HCT116 (cell line): ENCODE measurements around the gene NCAN. TPM values are rescaled to one million over a fixed set of nuclear protein-coding genes. Genes with fewer than 3 reads are reported as not detected.

Experiments
- ATAC-seq: fragments of 200-7000 bp; cut with Tn5 transposase; 2 replicates; pipeline ENCODE4 v1.9.1; 2020; ENCODE audit warnings: mild to moderate bottlenecking, moderate library complexity
- BruUV-seq: library from RNA; stranded (reverse); fragments of 400-500 nt; replicated peaks from 2 replicates; lab custom pipeline; 2021; lab: Mats Ljungman, UMichigan
- CTCF ChIA-PET: fragments of 300-600 bp; sonication (Branson Sonifier 250); formaldehyde crosslinking; loops from one replicate; lab custom pipeline; 2021; ENCODE audit warnings: antibody characterized with exemption; lab: Charles Lee
- POLR2A ChIA-PET: fragments of 300-600, 350-600 bp; sonication (Branson Sonifier 250); formaldehyde crosslinking; loops from one replicate; lab custom pipeline; 2021; ENCODE audit warnings: antibody characterized with exemption; lab: Charles Lee
- RAD21 ChIA-PET, 2 experiments: fragments of 300-600 bp; sonication (Branson Sonifier 250); formaldehyde crosslinking; loops; one replicate each; lab custom pipeline; 2023; ENCODE audit warnings: low total read pairs in 2 of 2; ENCODE audit not compliant: uncharacterized antibody in 2 of 2, unreplicated experiment in 2 of 2, low non-redundant PET in 1 of 2; lab: Charles Lee
- DNase-seq: peaks from one replicate; pipeline ENCODE4 v3.0.0-alpha.2; 2010; ENCODE audit warnings: low read depth, low spot score
- H2AFZ ChIP-seq: fragments of 200-600 bp; shearing (Covaris generic), sonication (generic); 2 replicates; pipeline ENCODE4 v1.6.1; 2017; ENCODE audit warnings: low read depth, mixed run types, mixed read lengths, antibody characterized with exemption, low read length; ENCODE audit not compliant: poor library complexity, severe bottlenecking
- H3K27ac ChIP-seq: 2 replicates; pipeline ENCODE4 v1.5.1; 2012; ENCODE audit warnings: low read depth, low read length
- H3K27me3 ChIP-seq: fragments of 200-600 bp; sonication (generic); 2 replicates; pipeline ENCODE4 v1.6.1; 2016; ENCODE audit warnings: mixed run types, low read length, mixed read lengths; ENCODE audit not compliant: insufficient read depth
- H3K36me3 ChIP-seq, 2 experiments: fragments of 200-500 bp in 1 of 2; fragments of 200-600 bp in 1 of 2; sonication (Bioruptor generic) in 1 of 2; sonication (generic) in 1 of 2; 2 replicates each; pipeline versions ENCODE4 v1.5.1 to v1.6.1; 2014 to 2016; ENCODE audit warnings: low read length in 2 of 2, inconsistent platforms in 1 of 2, mixed read lengths in 1 of 2, mixed run types in 1 of 2; ENCODE audit not compliant: insufficient read depth in 2 of 2, control insufficient read depth in 1 of 2
- H3K4me1 ChIP-seq, 2 experiments: fragments of 200-600 bp in 1 of 2; sonication (generic) in 1 of 2; 2 replicates each; pipeline versions ENCODE4 v1.5.1 to v1.6.1; 2012 to 2017; ENCODE audit warnings: low read length in 2 of 2, inconsistent platforms in 1 of 2, mild to moderate bottlenecking in 1 of 2, mixed read lengths in 1 of 2, mixed run types in 1 of 2, moderate library complexity in 1 of 2; ENCODE audit not compliant: insufficient read depth in 2 of 2, control insufficient read depth in 1 of 2
- H3K4me2 ChIP-seq: fragments of 200-600 bp; sonication (generic); 2 replicates; pipeline ENCODE4 v1.6.1; 2017; ENCODE audit warnings: mixed run types, low read length, mixed read lengths
- H3K4me3 ChIP-seq, 2 experiments: fragments of 200-600 bp in 1 of 2; sonication (generic) in 1 of 2; replicated peaks in 1 of 2; 2 replicates each; pipeline ENCODE4 v1.5.1; 2011 to 2016; ENCODE audit warnings: low read length in 2 of 2, control low read depth in 1 of 2, low read depth in 1 of 2, mild to moderate bottlenecking in 1 of 2, mixed read lengths in 1 of 2, mixed run types in 1 of 2
- H3K79me2 ChIP-seq: fragments of 200-600 bp; sonication (generic); 2 replicates; pipeline ENCODE4 v1.6.1; 2017; ENCODE audit warnings: mild to moderate bottlenecking, mixed run types, low read length, moderate library complexity, mixed read lengths; ENCODE audit not compliant: insufficient read depth
- H3K9ac ChIP-seq: fragments of 200-600 bp; sonication (generic); 2 replicates; pipeline ENCODE4 v1.6.1; 2016; ENCODE audit warnings: low read length, mixed read lengths
- H3K9me2 ChIP-seq: fragments of 200-600 bp; sonication (generic), shearing (Covaris generic); 2 replicates; pipeline ENCODE4 v1.6.1; 2017; ENCODE audit warnings: mixed run types, mild to moderate bottlenecking, moderate library complexity; ENCODE audit not compliant: insufficient read depth
- H3K9me3 ChIP-seq, 2 experiments: fragments of 200-500 bp in 1 of 2; fragments of 200-600 bp in 1 of 2; sonication (Bioruptor generic) in 1 of 2; sonication (generic) in 1 of 2; 2 replicates each; pipeline ENCODE4 v1.6.1; 2014 to 2017; ENCODE audit warnings: low read length in 2 of 2, mixed read lengths in 2 of 2, inconsistent platforms in 1 of 2, low read depth in 1 of 2, mild to moderate bottlenecking in 1 of 2, mixed run types in 1 of 2, moderate library complexity in 1 of 2; ENCODE audit not compliant: control insufficient read depth in 1 of 2, insufficient read depth in 1 of 2
- H4K20me1 ChIP-seq: fragments of 200-600 bp; sonication (generic), shearing (Covaris generic); 2 replicates; pipeline ENCODE4 v1.6.1; 2017; ENCODE audit warnings: mixed run types, mild to moderate bottlenecking, moderate library complexity; ENCODE audit not compliant: insufficient read depth
- CBX3 ChIP-seq: IDR thresholded peaks from 2 replicates; pipeline ENCODE4 v1.6.1; 2012; ENCODE audit warnings: low read depth
- CTCF ChIP-seq, 3 experiments: fragments of 200-600 bp in 1 of 3; sonication (generic) in 1 of 3; IDR thresholded peaks in 2 of 3; conservative IDR thresholded peaks in 1 of 3; 2 replicates each; pipeline ENCODE4 v1.5.1; 2012 to 2017; ENCODE audit warnings: low read depth in 2 of 3, low read length in 2 of 3, antibody characterized with exemption in 1 of 3, borderline replicate concordance in 1 of 3, control low read depth in 1 of 3, mild to moderate bottlenecking in 1 of 3, mixed read lengths in 1 of 3, mixed run types in 1 of 3, moderate library complexity in 1 of 3; ENCODE audit not compliant: insufficient read depth in 1 of 3
- EGR1 ChIP-seq: IDR thresholded peaks from 2 replicates; pipeline ENCODE4 v1.6.1; 2012; ENCODE audit warnings: low read depth
- JUND ChIP-seq: IDR thresholded peaks from 2 replicates; pipeline ENCODE4 v1.6.1; 2012
- POLR2AphosphoS5 ChIP-seq: IDR thresholded peaks from 2 replicates; pipeline ENCODE4 v1.6.1; 2011; ENCODE audit warnings: mild to moderate bottlenecking, low read depth, low read length, moderate library complexity
- REST ChIP-seq: IDR thresholded peaks from 2 replicates; pipeline ENCODE4 v1.6.1; 2012; ENCODE audit warnings: low read depth
- SP1 ChIP-seq: IDR thresholded peaks from 2 replicates; pipeline ENCODE4 v1.6.1; 2012; ENCODE audit warnings: low read depth
- SRF ChIP-seq: IDR thresholded peaks from 2 replicates; pipeline ENCODE4 v1.6.1; 2012; ENCODE audit warnings: low read depth
- ZBTB33 ChIP-seq: IDR thresholded peaks from 2 replicates; pipeline ENCODE4 v1.6.1; 2011; ENCODE audit warnings: mild to moderate bottlenecking, low read length, moderate library complexity; ENCODE audit not compliant: insufficient replicate concordance; ENCODE audit errors: extremely low read depth
- intact Hi-C: fragments of 100-400 bp; cut with micrococcal nuclease; formaldehyde crosslinking; loops from 2 replicates; pipeline ENCODE4 v1.10.0; 2022
- total RNA-seq: library from RNA; stranded (reverse); gene quantifications from one replicate; pipeline ENCODE4 v1.2.1, GENCODE V29; 2021; ENCODE audit not compliant: unreplicated experiment

The NCAN gene
- total RNA-seq, 1 experiment from 2014 or later = 0.07 TPM

GRCh38 chr19:19262190-19263057 lies 50.7 kb downstream of the NCAN start:
- ChIA-PET CTCF (no interaction called here), POLR2A (no interaction called here), RAD21 (no interaction called here)
- no peak overlapping the region for H2AFZ ChIP-seq
- H3K27me3 ChIP-seq = no peaks in the 10 kb centered on the region
- DNase-seq (no peak), ATAC-seq (no peak)
- no peaks in the 10 kb centered on the region for H3K79me2 ChIP-seq
- H3K4me2 ChIP-seq = no peak overlapping the region
- BruUV-seq = no TSS peak
- H3K4me3 ChIP-seq = no peak overlapping the region
- H3K9me2 ChIP-seq = no peaks in the 10 kb centered on the region
- H4K20me1 ChIP-seq = no peaks in the 10 kb centered on the region
- TF ChIP-seq CBX3 = no peak
- no peak for TF ChIP-seq JUND
- TF ChIP-seq EGR1 = no peak
- TF ChIP-seq POLR2AphosphoS5 = no peak
- no peak for TF ChIP-seq SRF
- intact Hi-C loops = no loop called here
- 0 out of 4 replicates have a peak, but pooled peaks cover 0 to 6% of the 10 kb centered on the region in 2 experiments for H3K4me1 ChIP-seq
- H3K9ac ChIP-seq = no peak overlapping the region
- H3K9me3 ChIP-seq = no peaks in the 10 kb centered on the region
- H3K36me3 ChIP-seq = no peaks in the 10 kb centered on the region
- no peak overlapping the region for H3K27ac ChIP-seq

- RAD21 ChIA-PET = no interaction called here
- no peak overlapping the region for H2AFZ ChIP-seq
- no peaks in the 10 kb centered on the region for H3K27me3 ChIP-seq
- TF ChIP-seq CBX3 (no peak), ZBTB33 (no peak), CTCF (IDR thresholded peaks at IDR 0.05 in 2 of 3, conservative IDR thresholded peaks at IDR 0.05 in 1 of 3; ENCODE audit: borderline replicate concordance in 1 of 3, insufficient read depth in 1 of 3, low read depth in 2 of 3, low read length in 2 of 3) (no peak), REST (no peak), POLR2AphosphoS5 (no peak), SP1 (no peak)
Measured at GRCh38 chr19:19263886-19264487, 52.2 kb downstream of the NCAN start.

More at GRCh38 chr19:19263886-19264487, 52.2 kb downstream of the NCAN start:
- Histone ChIP-seq H3K9me2 (no peaks in the 10 kb centered on the region), H3K27ac (no peak overlapping the region), H3K4me2 (no peak overlapping the region), H3K9me3 (no peaks in the 10 kb centered on the region), H3K79me2 (no peaks in the 10 kb centered on the region), H3K36me3 (no peaks in the 10 kb centered on the region), H3K9ac (no peak overlapping the region), H3K4me1 (0 out of 4 replicates have a peak, but pooled peaks cover 0 to 6% of the 10 kb centered on the region in 2 experiments), H3K4me3 (no peak overlapping the region), H4K20me1 (no peaks in the 10 kb centered on the region)
- BruUV-seq = no TSS peak
- DNase-seq = no peak
- ChIA-PET POLR2A (no interaction called here), CTCF (no interaction called here)
- no peak for ATAC-seq
- intact Hi-C loops = no loop called here
